GM21423 (cell line): ENCODE measurements around the gene ARMCX4.
"Not testable (repeated sequence)": the region's sequence is repeated elsewhere in the genome, so short reads cannot be mapped to it uniquely, and the experiment has no call there.

Experiments
- ATAC-seq: cut with Tn5 transposase; IDR thresholded peaks from one replicate; pipeline ENCODE4 v1.9.1; 2021; ENCODE audit warnings: mild to moderate bottlenecking, moderate library complexity; ENCODE audit not compliant: unreplicated experiment

Gene ARMCX4

GRCh38 chrX:101485212-101485949 lies at the start of gene ARMCX4:
ARMCX4 (plus strand) TSS chrX:101485456; CDS start chrX:101488590, 3,134 bp downstream.
- ATAC-seq: no peak

GRCh38 chrX:101442085-101442484 lies 43.2 kb upstream of the ARMCX4 start:
- no peak for ATAC-seq

- ATAC-seq: no peak
Observed at GRCh38 chrX:101449279-101449678, 36.0 kb upstream of the ARMCX4 start.

- ATAC-seq: no peak
Observed at GRCh38 chrX:101450085-101450484, 35.2 kb upstream of the ARMCX4 start.

GRCh38 chrX:101450961-101451360 lies 34.3 kb upstream of the ARMCX4 start:
- ATAC-seq: no peak

GRCh38 chrX:101452056-101452455 lies 33.2 kb upstream of the ARMCX4 start:
- ATAC-seq: no peak

- ATAC-seq: no peak
Observed at GRCh38 chrX:101460669-101461068, 24.6 kb upstream of the ARMCX4 start.

- no peak for ATAC-seq
Observed at GRCh38 chrX:101462892-101463291, 22.4 kb upstream of the ARMCX4 start.

- ATAC-seq: no peak
Observed at GRCh38 chrX:101478366-101478765, 6.9 kb upstream of the ARMCX4 start.

- no peak for ATAC-seq
Observed at GRCh38 chrX:101482296-101482695, 3.0 kb upstream of the ARMCX4 start.

- no peak for ATAC-seq
Observed at GRCh38 chrX:101483705-101484104, 1.6 kb upstream of the ARMCX4 start.

GRCh38 chrX:101484135-101484534 lies 1.1 kb upstream of the ARMCX4 start:
- no peak for ATAC-seq

GRCh38 chrX:101488796-101489195 lies 3.5 kb downstream of the ARMCX4 start:
- ATAC-seq: no peak

- ATAC-seq: no peak
Observed at GRCh38 chrX:101491943-101492342, 6.7 kb downstream of the ARMCX4 start.

GRCh38 chrX:101493225-101493624 lies 8.0 kb downstream of the ARMCX4 start:
- no peak for ATAC-seq

GRCh38 chrX:101502929-101503328 lies 17.7 kb downstream of the ARMCX4 start:
- ATAC-seq: not testable (repeated sequence)

GRCh38 chrX:101507372-101507771 lies 22.1 kb downstream of the ARMCX4 start:
- ATAC-seq: no peak

GRCh38 chrX:101507986-101508385 lies 22.7 kb downstream of the ARMCX4 start:
- no peak for ATAC-seq

- ATAC-seq: no peak
Observed at GRCh38 chrX:101530944-101531343, 45.7 kb downstream of the ARMCX4 start.
